ENCODE results near the gene MKRN3.

The MKRN3 gene

DNA sequence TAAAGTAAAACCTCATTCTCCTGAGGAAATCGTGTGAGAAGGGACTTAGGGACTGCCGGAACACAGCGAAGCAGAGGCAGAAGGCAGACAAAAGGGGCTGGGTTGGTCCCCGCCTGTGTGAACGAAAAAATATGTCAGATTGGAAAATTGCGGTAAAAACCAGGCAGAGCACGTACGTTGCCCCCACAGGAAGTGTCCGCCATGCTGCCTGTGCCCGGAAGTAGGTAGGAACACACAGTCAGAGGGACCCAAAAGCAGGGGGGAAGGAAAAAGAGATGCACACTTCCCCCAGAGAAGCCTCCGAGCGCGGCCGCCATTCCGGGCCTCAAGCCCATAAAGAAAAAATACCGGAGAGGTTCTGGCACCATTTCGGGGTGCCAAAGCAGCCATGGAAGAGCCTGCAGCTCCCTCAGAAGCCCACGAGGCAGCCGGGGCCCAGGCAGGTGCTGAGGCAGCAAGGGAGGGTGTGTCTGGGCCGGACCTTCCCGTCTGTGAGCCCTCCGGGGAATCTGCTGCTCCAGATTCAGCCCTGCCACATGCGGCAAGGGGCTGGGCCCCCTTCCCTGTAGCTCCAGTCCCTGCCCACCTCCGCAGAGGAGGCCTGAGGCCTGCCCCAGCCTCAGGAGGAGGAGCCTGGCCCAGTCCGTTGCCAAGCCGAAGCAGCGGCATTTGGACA lies at the start of gene MKRN3:
Gene MKRN3 (plus strand): TSS at position 280 of the 676 bp plus-strand sequence. CDS start 109 bp downstream, at position 389.
- no peak for DNase-seq (ENCODE audit: low spot score)

GRCh38 chr15:23516866-23517265 lies 48.6 kb upstream of the MKRN3 start:
- DNase-seq (ENCODE audit: low spot score) = no peak

GRCh38 chr15:23518104-23518503 lies 47.4 kb upstream of the MKRN3 start:
- no peak for DNase-seq (ENCODE audit: low spot score)

GRCh38 chr15:23524816-23525215 lies 40.7 kb upstream of the MKRN3 start:
- no peak for DNase-seq (ENCODE audit: low spot score)

GRCh38 chr15:23529891-23530290 lies 35.6 kb upstream of the MKRN3 start:
- no peak for DNase-seq (ENCODE audit: low spot score)

GRCh38 chr15:23532024-23532423 lies 33.5 kb upstream of the MKRN3 start:
- no peak for DNase-seq (ENCODE audit: low spot score)

GRCh38 chr15:23536659-23537058 lies 28.8 kb upstream of the MKRN3 start:
- no peak for DNase-seq (ENCODE audit: low spot score)

GRCh38 chr15:23538648-23539047 lies 26.8 kb upstream of the MKRN3 start:
- DNase-seq (ENCODE audit: low spot score) = no peak

- DNase-seq (ENCODE audit: low spot score) = no peak
Observed at GRCh38 chr15:23539892-23540291, 25.6 kb upstream of the MKRN3 start.

DNA sequence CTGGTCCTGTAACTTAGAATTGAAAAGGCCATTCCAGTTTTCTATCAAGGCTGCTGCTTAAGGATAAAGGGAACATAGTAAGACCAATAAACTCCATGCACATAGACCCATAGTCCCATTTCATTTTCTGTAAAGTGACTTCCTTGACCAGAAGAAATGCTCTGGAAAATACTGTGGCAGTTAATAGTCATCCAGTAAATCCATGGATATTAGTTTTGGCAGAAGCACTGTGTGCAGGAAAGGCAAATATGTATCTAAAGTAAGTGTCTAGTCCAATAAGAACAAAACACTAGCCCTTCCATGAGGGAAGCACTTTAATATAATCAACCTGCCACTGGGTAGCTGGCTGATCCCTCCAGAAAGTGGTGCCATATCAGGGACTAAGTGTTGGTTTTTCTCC lies 19.3 kb upstream of the MKRN3 start:
- DNase-seq (ENCODE audit: low spot score) = no peak

DNA sequence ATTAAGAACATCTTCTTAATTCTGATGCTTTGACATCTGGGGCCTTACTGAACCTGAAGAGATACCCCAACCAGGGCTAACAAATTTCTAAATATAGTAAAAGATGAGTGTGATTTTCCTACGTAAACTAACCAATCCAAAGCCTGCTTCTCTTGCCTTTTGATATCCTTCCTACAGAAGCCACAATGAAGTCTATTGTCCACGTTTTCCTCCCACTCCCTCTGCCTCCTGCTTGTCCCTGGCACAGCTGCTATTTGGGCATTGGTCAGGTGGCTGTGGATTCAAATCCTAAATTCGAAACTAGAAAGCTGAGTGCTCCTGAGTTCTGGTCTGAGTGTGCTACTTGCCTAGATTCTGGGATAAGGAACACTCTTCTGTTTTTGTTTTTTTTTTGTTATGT lies 17.4 kb upstream of the MKRN3 start:
- DNase-seq (ENCODE audit: low spot score) = no peak

DNA sequence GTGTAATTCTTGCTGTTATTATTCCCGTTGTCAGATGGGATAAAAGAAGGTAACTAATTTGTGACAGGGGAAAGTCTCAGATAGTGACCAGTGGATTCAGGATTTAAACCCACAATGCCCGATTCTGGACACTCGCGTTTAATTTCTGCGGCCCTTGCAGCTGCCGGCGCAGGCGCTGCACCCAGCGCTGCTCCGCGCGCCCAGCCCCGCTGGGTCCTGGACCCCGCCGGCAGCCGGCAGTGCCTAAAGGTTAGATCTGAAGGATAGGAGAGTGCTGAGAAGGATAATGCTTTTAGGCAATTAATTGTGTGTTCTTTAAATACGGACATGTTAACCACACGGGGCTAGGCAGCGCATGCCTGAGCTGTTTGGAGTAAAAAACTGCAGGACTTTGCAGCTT lies 3.6 kb upstream of the MKRN3 start:
- DNase-seq (ENCODE audit: low spot score) = no peak

DNA sequence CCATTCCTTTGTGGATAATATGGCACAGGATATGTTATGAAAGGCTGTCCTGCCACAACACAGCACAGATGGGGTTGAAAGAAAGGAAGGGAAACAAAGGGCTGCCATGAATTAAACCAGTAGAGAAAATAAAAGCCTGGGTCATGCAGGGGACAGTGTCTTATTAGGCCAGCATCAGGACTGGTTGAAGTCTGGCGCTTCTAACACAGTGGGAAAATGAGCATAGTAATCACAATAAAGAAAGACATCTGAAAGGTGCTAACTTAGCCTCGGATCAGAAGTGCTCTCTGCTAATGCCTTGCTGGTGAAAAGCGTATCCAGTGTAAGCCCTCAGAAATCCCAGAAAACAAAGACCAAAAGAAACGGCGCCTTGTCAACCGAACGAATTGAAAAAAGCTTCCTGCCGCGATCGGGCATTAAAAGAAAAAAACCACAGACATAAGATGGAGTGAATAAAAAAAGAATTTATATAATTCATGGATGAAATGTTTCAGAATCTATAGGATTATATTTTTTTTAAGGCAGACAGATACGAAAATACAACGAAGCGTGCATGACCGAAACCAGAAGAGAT lies 566 bp upstream of the MKRN3 start:
- no peak for DNase-seq (ENCODE audit: low spot score)

DNA sequence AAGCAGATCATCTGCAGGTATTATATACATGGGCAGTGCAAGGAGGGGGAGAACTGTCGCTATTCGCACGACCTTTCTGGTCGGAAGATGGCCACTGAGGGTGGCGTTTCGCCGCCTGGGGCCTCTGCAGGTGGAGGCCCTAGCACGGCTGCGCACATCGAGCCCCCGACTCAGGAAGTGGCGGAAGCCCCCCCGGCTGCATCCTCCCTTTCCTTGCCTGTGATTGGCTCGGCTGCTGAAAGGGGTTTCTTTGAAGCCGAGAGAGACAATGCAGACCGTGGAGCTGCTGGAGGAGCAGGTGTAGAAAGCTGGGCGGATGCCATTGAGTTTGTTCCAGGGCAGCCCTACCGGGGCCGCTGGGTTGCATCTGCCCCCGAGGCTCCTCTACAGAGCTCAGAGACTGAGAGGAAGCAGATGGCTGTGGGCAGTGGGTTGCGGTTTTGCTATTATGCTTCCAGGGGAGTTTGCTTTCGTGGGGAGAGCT lies 639 bp downstream of the MKRN3 start:
- no peak for DNase-seq (ENCODE audit: low spot score)

GRCh38 chr15:23566651-23567050 lies 1.2 kb downstream of the MKRN3 start:
- no peak for DNase-seq (ENCODE audit: low spot score)

DNA sequence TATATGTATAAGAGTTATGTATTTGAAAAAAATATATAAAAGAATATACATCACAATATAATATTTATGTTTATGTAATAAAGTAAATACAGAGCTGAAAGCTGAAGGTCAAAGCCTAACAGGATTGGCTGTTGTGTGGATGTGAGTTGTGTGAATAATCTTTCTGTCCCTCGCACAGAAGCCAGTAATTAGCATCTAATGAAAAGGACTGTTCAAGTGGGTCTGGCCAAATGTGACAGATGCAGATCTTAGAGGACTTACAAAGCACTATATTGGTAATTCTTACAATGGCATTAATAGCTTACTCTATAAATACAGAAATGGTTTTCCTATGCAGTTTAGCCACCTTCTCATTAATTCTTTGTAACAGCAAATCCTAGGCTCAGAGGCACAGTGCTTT lies 2.4 kb downstream of the MKRN3 start:
- no peak for DNase-seq (ENCODE audit: low spot score)

GRCh38 chr15:23569151-23569925 lies 3.9 kb downstream of the MKRN3 start:
- DNase-seq (ENCODE audit: low spot score) = no peak

DNA sequence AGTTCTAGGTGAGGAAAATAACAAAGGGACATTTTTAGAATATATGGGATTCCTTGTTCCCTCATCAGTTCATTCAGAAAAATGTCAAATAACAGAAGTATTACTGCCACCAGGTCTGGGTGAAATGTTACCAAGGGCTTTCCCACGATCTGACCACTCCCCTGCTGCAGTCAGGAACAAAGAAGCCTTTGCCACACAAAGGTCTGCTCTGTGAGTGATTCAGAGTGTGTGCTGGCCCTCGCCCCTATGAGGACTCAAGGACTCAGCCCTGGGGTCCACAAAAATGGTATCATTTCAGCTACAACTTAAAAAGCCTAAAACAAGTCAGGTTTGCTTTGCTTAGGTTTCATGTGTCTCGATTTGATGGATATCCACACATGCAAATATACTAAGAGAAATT lies 5.0 kb downstream of the MKRN3 start:
- no peak for DNase-seq (ENCODE audit: low spot score)

DNA sequence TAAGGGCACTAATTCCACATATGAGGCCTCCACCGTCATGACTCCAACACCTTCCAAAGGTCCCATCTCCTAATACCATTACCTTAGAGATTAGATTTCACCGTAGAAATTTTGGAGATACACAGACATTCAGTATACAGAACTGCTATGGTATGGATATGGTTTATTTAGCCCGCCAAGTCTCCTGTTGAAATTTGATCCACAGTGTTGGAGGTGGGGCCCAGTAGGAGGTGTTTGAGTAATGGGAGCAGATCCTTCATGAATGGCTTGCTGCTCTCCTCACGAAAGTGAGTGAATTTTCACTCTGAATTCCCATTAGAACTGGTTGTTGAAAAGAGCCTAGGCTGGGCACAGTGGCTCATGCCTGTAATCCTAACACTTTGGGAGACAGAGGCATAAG lies 7.4 kb downstream of the MKRN3 start:
- no peak for DNase-seq (ENCODE audit: low spot score)

DNA sequence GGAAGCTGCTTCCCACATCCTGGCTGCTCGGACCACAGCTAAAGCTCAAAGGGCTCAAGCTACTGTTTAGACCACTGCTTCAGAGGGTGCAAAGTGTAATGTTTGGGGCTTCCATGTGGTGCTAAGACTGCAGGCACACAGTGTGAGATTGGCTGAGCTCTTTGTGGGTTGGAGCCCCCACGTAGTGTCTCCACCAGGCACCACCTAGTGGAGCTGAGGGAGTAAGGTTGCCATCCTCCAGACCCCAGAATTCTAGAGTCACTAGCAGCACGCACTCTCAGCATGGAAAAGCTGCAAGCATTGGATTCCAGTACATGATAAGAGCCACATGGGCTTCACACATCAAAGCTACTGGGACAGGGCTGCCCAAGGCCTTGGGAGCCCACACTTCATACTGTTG lies 9.3 kb downstream of the MKRN3 start:
- no peak for DNase-seq (ENCODE audit: low spot score)

- DNase-seq (ENCODE audit: low spot score) = no peak
Observed at GRCh38 chr15:23576061-23576460, 10.6 kb downstream of the MKRN3 start.

DNA sequence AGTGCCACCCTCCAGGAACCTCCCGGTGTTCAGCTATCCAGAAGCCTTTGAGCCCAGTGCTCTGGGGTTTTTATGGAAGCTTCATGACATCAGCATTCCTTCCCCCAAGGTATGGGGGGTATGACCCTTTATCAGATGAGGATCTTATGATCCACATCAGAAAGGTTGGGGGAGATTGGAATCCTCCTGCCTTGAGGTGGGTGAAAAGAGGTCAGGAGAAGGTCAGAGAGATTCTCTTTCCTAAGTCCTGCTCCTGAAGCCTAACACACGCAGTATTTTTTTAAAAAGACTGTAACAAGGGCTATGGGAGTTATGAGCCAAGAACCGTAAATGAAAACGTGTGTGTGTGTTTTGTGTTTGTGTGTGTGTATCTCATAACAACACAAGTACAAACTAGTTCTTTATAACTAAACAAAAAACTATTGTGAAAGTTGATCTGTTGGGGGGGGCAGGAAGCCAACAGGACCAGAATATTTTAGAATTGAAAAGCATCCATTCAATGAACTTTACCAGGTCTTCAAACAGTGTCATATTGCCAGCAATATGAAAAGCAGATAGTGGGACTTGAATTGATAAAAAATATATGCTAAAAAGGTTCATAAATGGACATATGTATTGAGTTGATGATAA lies 13.2 kb downstream of the MKRN3 start:
- no peak for DNase-seq (ENCODE audit: low spot score)

DNA sequence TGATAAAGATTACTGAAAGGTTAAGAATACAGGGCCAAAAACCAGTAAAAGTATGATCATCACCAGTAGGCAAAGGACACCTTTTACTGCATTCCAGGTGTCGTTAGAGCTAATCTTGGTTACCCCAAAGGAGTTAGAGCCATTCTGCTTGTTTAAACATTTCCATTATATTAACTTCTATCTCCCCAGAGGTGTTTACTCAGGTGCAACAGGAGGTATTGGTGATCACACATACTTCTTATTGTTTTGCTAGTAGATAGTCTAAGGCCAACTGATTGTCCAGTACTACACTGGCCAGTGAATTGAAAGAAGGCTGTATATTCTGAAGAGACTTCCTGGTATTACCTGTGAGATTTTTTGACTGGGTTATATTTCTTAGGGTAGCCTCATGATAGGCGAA lies 22.8 kb downstream of the MKRN3 start:
- no peak for DNase-seq (ENCODE audit: low spot score)

Measured in GM03348 (cell line).